H9 (cell line): ENCODE measurements around the gene EGFR. TPM values are rescaled to one million over a fixed set of nuclear protein-coding genes. Genes with fewer than 3 reads are reported as not detected.

Experiments used
- DNase-seq: peaks from one replicate; pipeline ENCODE4 v3.0.0-alpha.2; 2017
- H2AFZ ChIP-seq: one replicate; pipeline ENCODE4 v1.6.1; 2013; ENCODE audit warnings: mild to moderate bottlenecking, low read length, control low read depth, moderate library complexity
- H2AK5ac ChIP-seq: 2 replicates; pipeline ENCODE4 v1.6.1; 2013; ENCODE audit warnings: low read length, control low read depth, mixed read lengths; ENCODE audit not compliant: insufficient read length
- H2BK120ac ChIP-seq: one replicate; pipeline ENCODE4 v1.6.1; 2013; ENCODE audit warnings: low read depth, mild to moderate bottlenecking, low read length, control low read depth, inconsistent platforms; ENCODE audit not compliant: poor library complexity, severe bottlenecking
- H2BK12ac ChIP-seq: 2 replicates; pipeline ENCODE4 v1.6.1; 2013; ENCODE audit warnings: low read length, control low read depth, mixed read lengths, low read depth; ENCODE audit not compliant: insufficient read length
- H2BK15ac ChIP-seq: 2 replicates; pipeline ENCODE4 v1.6.1; 2013; ENCODE audit warnings: low read depth, low read length, control low read depth
- H2BK20ac ChIP-seq: one replicate; pipeline ENCODE4 v1.6.1; 2013; ENCODE audit warnings: low read depth, mild to moderate bottlenecking, low read length, control low read depth, inconsistent platforms; ENCODE audit not compliant: poor library complexity, severe bottlenecking
- H2BK5ac ChIP-seq: 2 replicates; pipeline ENCODE4 v1.6.1; 2013; ENCODE audit warnings: low read length, control low read depth, mixed read lengths; ENCODE audit not compliant: insufficient read length
- H3K14ac ChIP-seq: 2 replicates; pipeline ENCODE4 v1.6.1; 2013; ENCODE audit warnings: low read length, control low read depth; ENCODE audit not compliant: insufficient read depth
- H3K18ac ChIP-seq: 2 replicates; pipeline ENCODE4 v1.6.1; 2013; ENCODE audit warnings: low read depth, mild to moderate bottlenecking, mixed read lengths, low read length, control low read depth; ENCODE audit not compliant: insufficient read length
- H3K23ac ChIP-seq: 2 replicates; pipeline ENCODE4 v1.6.1; 2013; ENCODE audit warnings: low read length, control low read depth, mixed read lengths, low read depth; ENCODE audit not compliant: insufficient read length
- H3K23me2 ChIP-seq: 2 replicates; pipeline ENCODE4 v1.6.1; 2013; ENCODE audit warnings: low read depth, mild to moderate bottlenecking, mixed read lengths, low read length, control low read depth; ENCODE audit not compliant: insufficient read length, poor library complexity, severe bottlenecking
- H3K27ac ChIP-seq: 2 replicates; pipeline ENCODE4 v1.5.1; 2013; ENCODE audit warnings: low read length, control low read depth, mixed read lengths, low read depth; ENCODE audit not compliant: insufficient read length
- H3K27me3 ChIP-seq: 2 replicates; pipeline ENCODE4 v1.6.1; 2013; ENCODE audit warnings: low read length, control low read depth, inconsistent platforms; ENCODE audit not compliant: insufficient read depth
- H3K4ac ChIP-seq: 2 replicates; pipeline ENCODE4 v1.6.1; 2013; ENCODE audit warnings: low read depth, mild to moderate bottlenecking, control low read depth, inconsistent platforms, low read length, moderate library complexity
- H3K4me1 ChIP-seq: 2 replicates; pipeline ENCODE4 v1.6.1; 2013; ENCODE audit warnings: low read length, control low read depth, inconsistent platforms; ENCODE audit not compliant: insufficient read depth
- H3K4me2 ChIP-seq: 2 replicates; pipeline ENCODE4 v1.6.1; 2013; ENCODE audit warnings: low read length, control low read depth, mixed read lengths; ENCODE audit not compliant: insufficient read length, insufficient read depth
- H3K56ac ChIP-seq: 2 replicates; pipeline ENCODE4 v1.6.1; 2013; ENCODE audit warnings: low read depth, mild to moderate bottlenecking, mixed read lengths, low read length, control low read depth; ENCODE audit not compliant: insufficient read length
- H3K79me1 ChIP-seq: 2 replicates; pipeline ENCODE4 v1.6.1; 2013; ENCODE audit warnings: low read depth, mild to moderate bottlenecking, moderate library complexity, low read length, control low read depth, inconsistent platforms; ENCODE audit not compliant: insufficient read depth, poor library complexity, severe bottlenecking
- H3K79me2 ChIP-seq: 2 replicates; pipeline ENCODE4 v1.6.1; 2013; ENCODE audit warnings: low read length, control low read depth, inconsistent platforms; ENCODE audit not compliant: insufficient read depth
- H3K9ac ChIP-seq: 2 replicates; pipeline ENCODE4 v1.6.1; 2013; ENCODE audit warnings: low read length, control low read depth, mixed read lengths; ENCODE audit not compliant: insufficient read length; ENCODE audit errors: extremely low read depth
- H3K9me3 ChIP-seq: one replicate; pipeline ENCODE4 v1.6.1; 2013; ENCODE audit warnings: low read depth, low read length, inconsistent platforms; ENCODE audit not compliant: control insufficient read depth
- H3T11ph ChIP-seq: one replicate; pipeline ENCODE4 v1.6.1; 2013; ENCODE audit warnings: mild to moderate bottlenecking, low read length, control low read depth, inconsistent platforms
- H4K20me1 ChIP-seq: one replicate; pipeline ENCODE4 v1.6.1; 2013; ENCODE audit not compliant: control insufficient read depth, insufficient read length, insufficient read depth
- H4K5ac ChIP-seq: 2 replicates; pipeline ENCODE4 v1.6.1; 2013; ENCODE audit warnings: low read depth, mild to moderate bottlenecking, mixed read lengths, low read length, control low read depth; ENCODE audit not compliant: insufficient read length
- H4K8ac ChIP-seq: replicated peaks from 2 replicates; pipeline ENCODE4 v1.6.1; 2013; ENCODE audit warnings: low read length, control low read depth, mixed read lengths, low read depth; ENCODE audit not compliant: insufficient read length
- H4K91ac ChIP-seq: 2 replicates; pipeline ENCODE4 v1.6.1; 2013; ENCODE audit warnings: low read depth, mild to moderate bottlenecking, moderate library complexity, mixed read lengths, low read length, control low read depth; ENCODE audit not compliant: insufficient read length
- H3K27ac Mint-ChIP-seq, 3 experiments: 2 replicates in 2 of 3; 3 replicates in 1 of 3; pipeline ENCODE4 v1.8.0; 2020 to 2021; ENCODE audit warnings: mixed read lengths in 3 of 3, mild to moderate bottlenecking in 1 of 3, moderate library complexity in 1 of 3
- H3K27me3 Mint-ChIP-seq: 2 replicates; pipeline ENCODE4 v1.8.0; 2021; ENCODE audit warnings: low read depth, mild to moderate bottlenecking, moderate library complexity, mixed read lengths
- H3K36me3 Mint-ChIP-seq, 3 experiments: 2 replicates in 2 of 3; 3 replicates in 1 of 3; pipeline ENCODE4 v1.8.0; 2020 to 2021; ENCODE audit warnings: low read depth in 3 of 3, mixed read lengths in 3 of 3; ENCODE audit not compliant: insufficient read depth in 1 of 3
- H3K4me1 Mint-ChIP-seq, 2 experiments: 2 replicates each; pipeline ENCODE4 v1.8.0; 2020; ENCODE audit warnings: mixed read lengths in 2 of 2
- H3K4me3 Mint-ChIP-seq, 2 experiments: 2 replicates in 1 of 2; 3 replicates in 1 of 2; pipeline ENCODE4 v1.8.0; 2020 to 2021; ENCODE audit warnings: mild to moderate bottlenecking in 2 of 2, mixed read lengths in 2 of 2, moderate library complexity in 1 of 2
- H3K9me3 Mint-ChIP-seq, 2 experiments: 2 replicates in 1 of 2; 3 replicates in 1 of 2; pipeline ENCODE4 v1.8.0; 2020; ENCODE audit warnings: mild to moderate bottlenecking in 2 of 2, mixed read lengths in 2 of 2, moderate library complexity in 1 of 2
- CTCF ChIP-seq: fragments of 200-600 bp; sonication (generic); conservative IDR thresholded peaks from 3 replicates; pipeline ENCODE4 v1.8.0; 2021; ENCODE audit warnings: antibody characterized with exemption, mild to moderate bottlenecking
- WGBS: extraction: QIAGEN DNeasy Blood & Tissue Kit; methylation state at CpG from one replicate; pipeline ENCODE4 v1.1.7; 2013; ENCODE audit warnings: missing lambda C conversion rate, low lambda C conversion rate, mixed read lengths; ENCODE audit not compliant: insufficient read length; ENCODE audit errors: extremely low coverage; 5-methylcytosine and 5-hydroxymethylcytosine counted together
- total RNA-seq: library from RNA; stranded (reverse); gene quantifications from 2 replicates; pipeline ENCODE4 v1.2.1, GENCODE V29; 2021

The EGFR gene
- total RNA-seq, 1 experiment from 2014 or later: 3.3 TPM

DNA sequence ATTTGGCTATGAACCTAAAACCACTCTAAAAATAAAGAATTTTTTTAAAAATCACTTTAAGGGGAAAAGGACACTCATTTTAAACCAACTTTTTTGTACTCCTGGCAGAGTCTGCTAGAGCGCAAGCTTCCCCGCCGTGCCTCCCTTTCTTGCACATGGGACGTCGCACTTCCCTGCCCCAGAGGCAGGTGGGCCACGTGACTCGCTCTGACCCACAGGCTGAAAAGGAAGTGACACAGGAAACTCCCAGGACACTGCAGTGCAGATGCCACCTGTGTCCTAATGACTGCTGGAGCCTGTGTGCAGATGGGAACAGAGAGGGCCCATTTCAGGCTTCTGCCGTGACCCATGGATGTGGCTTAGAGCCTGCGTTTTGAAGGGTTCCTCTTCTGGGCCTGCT lies 204.2 kb downstream of the EGFR start:
- Histone ChIP-seq H2BK20ac (no peak overlapping the region), H3K4me2 (no peak overlapping the region), H2AFZ (no peak overlapping the region), H3K79me1 (no peaks in the 10 kb centered on the region), H2BK120ac (no peak overlapping the region), H3K23me2 (no peaks in the 10 kb centered on the region), H3K4me1 (no peaks in the 10 kb centered on the region), H3T11ph (no peak overlapping the region), H2BK12ac (no peak overlapping the region), H3K27me3 (no peaks in the 10 kb centered on the region), H3K4ac (no peak overlapping the region), H2BK5ac (no peak overlapping the region), H3K27ac (no peak overlapping the region), H2AK5ac (no peak overlapping the region), H4K5ac (no peak overlapping the region), H2BK15ac (no peak overlapping the region), H4K91ac (no peak overlapping the region), H3K14ac (no peak overlapping the region), H4K20me1 (no peaks in the 10 kb centered on the region), H3K23ac (no peak overlapping the region), H3K56ac (no peak overlapping the region), H3K9ac (no peak overlapping the region), H3K79me2 (no peaks in the 10 kb centered on the region), H3K9me3 (no peaks in the 10 kb centered on the region), H4K8ac (no peak overlapping the region), H3K18ac (no peak overlapping the region)
- Mint-ChIP-seq H3K4me3 (no peak overlapping the region), H3K27ac (no peak overlapping the region), H3K4me1 (no peaks in the 10 kb centered on the region), H3K9me3 (peaks cover 3 to 16% of the 10 kb centered on the region in 2 experiments; a peak in 4 of 5 replicates), H3K27me3 (peaks cover 4% of the 10 kb centered on the region), H3K36me3 (no peaks in the 10 kb centered on the region)
- no peak for DNase-seq
- no CpG with 5 or more reads among the region's 9 CpGs for WGBS
- TF ChIP-seq CTCF: no peak
